WTC11 (cell line): ENCODE results near the gene PACS1. TPM values are rescaled to one million over a fixed set of nuclear protein-coding genes. Genes with fewer than 3 reads are reported as not detected.

Experiments
- ATAC-seq: fragments of 200-7000 bp; cut with Tn5 transposase; 2 replicates; pipeline ENCODE4 v1.10.0; 2021; ENCODE audit warnings: mild to moderate bottlenecking, moderate library complexity
- CTCF ChIA-PET: fragments of 300-600 bp; sonication (Branson Sonifier 250); formaldehyde crosslinking; loops from one replicate; lab custom pipeline; 2021; ENCODE audit warnings: antibody characterized with exemption; lab: Charles Lee
- POLR2A ChIA-PET: fragments of 350-600 bp; sonication (Branson Sonifier 250); formaldehyde crosslinking; loops from one replicate; lab custom pipeline; 2021; ENCODE audit warnings: antibody characterized with exemption; lab: Charles Lee
- DNase-seq: peaks from one replicate; pipeline ENCODE4 v3.0.0; 2021; ENCODE audit warnings: low spot score
- H3K27ac Mint-ChIP-seq: 2 replicates; pipeline ENCODE4 v1.8.0; 2021; ENCODE audit warnings: mixed read lengths
- H3K27me3 Mint-ChIP-seq: 2 replicates; pipeline ENCODE4 v1.8.0; 2021; ENCODE audit warnings: low read depth, mild to moderate bottlenecking, moderate library complexity, mixed read lengths
- H3K36me3 Mint-ChIP-seq: 2 replicates; pipeline ENCODE4 v1.8.0; 2021; ENCODE audit warnings: mixed read lengths
- H3K4me1 Mint-ChIP-seq: 2 replicates; pipeline ENCODE4 v1.8.0; 2022; ENCODE audit warnings: mixed read lengths
- H3K4me3 Mint-ChIP-seq: 2 replicates; pipeline ENCODE4 v1.8.0; 2021; ENCODE audit warnings: mild to moderate bottlenecking, moderate library complexity, mixed read lengths
- H3K9me3 Mint-ChIP-seq: 2 replicates; pipeline ENCODE4 v1.8.0; 2021; ENCODE audit warnings: mixed read lengths
- ATF1 ChIP-seq: sonication (generic); formaldehyde crosslinking; IDR thresholded peaks from 2 replicates; pipeline ENCODE4 v1.8.1; 2023; ENCODE audit warnings: mild to moderate bottlenecking, moderate library complexity, missing genetic modification reagents
- CREB1 ChIP-seq: sonication (generic); formaldehyde crosslinking; IDR thresholded peaks from 2 replicates; pipeline ENCODE4 v1.8.0; 2023; ENCODE audit warnings: mild to moderate bottlenecking, missing genetic modification reagents
- ETV6 ChIP-seq: sonication (generic); formaldehyde crosslinking; IDR thresholded peaks from 2 replicates; pipeline ENCODE4 v1.8.1; 2022; ENCODE audit warnings: mild to moderate bottlenecking, missing genetic modification reagents
- FOXK1 ChIP-seq: sonication (generic); formaldehyde crosslinking; IDR thresholded peaks from 2 replicates; pipeline ENCODE4 v1.8.0; 2022; ENCODE audit warnings: mild to moderate bottlenecking, moderate library complexity, missing genetic modification reagents
- HMGA2 ChIP-seq: fragments of 250-450 bp; sonication (Bioruptor Pico); IDR thresholded peaks from 2 replicates; pipeline ENCODE4 v1.4.0; 2021; ENCODE audit warnings: mild to moderate bottlenecking, moderate library complexity
- JAZF1 ChIP-seq: fragments of 250-450 bp; sonication (Bioruptor Pico); IDR thresholded peaks from 2 replicates; pipeline ENCODE4 v1.9.0; 2021; ENCODE audit warnings: moderate library complexity, mild to moderate bottlenecking, inconsistent platforms
- MYBL2 ChIP-seq: sonication (generic); formaldehyde crosslinking; IDR thresholded peaks from 2 replicates; pipeline ENCODE4 v1.8.1; 2023; ENCODE audit warnings: mild to moderate bottlenecking, moderate library complexity, missing genetic modification reagents
- NFATC4 ChIP-seq: fragments of 250-450 bp; sonication (Bioruptor Pico); IDR thresholded peaks from 2 replicates; pipeline ENCODE4 v1.9.0; 2021; ENCODE audit warnings: mild to moderate bottlenecking
- PRRX2 ChIP-seq: fragments of 250-450 bp; sonication (Bioruptor Pico); IDR thresholded peaks from 2 replicates; pipeline ENCODE4 v1.8.0; 2021; ENCODE audit warnings: mild to moderate bottlenecking
- RORB ChIP-seq: fragments of 250-450 bp; sonication (Bioruptor Pico); IDR thresholded peaks from 2 replicates; pipeline ENCODE4 v1.9.0; 2021; ENCODE audit warnings: mild to moderate bottlenecking
- SMAD4 ChIP-seq: sonication (generic); formaldehyde crosslinking; IDR thresholded peaks from 2 replicates; pipeline ENCODE4 v1.8.0; 2022; ENCODE audit warnings: mild to moderate bottlenecking, missing genetic modification reagents
- SP1 ChIP-seq: sonication (generic); formaldehyde crosslinking; conservative IDR thresholded peaks from 2 replicates; pipeline ENCODE4 v1.8.1; 2022; ENCODE audit warnings: missing genetic modification reagents
- TCF7 ChIP-seq: sonication (generic); formaldehyde crosslinking; IDR thresholded peaks from 2 replicates; pipeline ENCODE4 v1.8.0; 2022; ENCODE audit warnings: mild to moderate bottlenecking, low read depth, missing genetic modification reagents, moderate library complexity
- TEAD4 ChIP-seq: sonication (generic); formaldehyde crosslinking; IDR thresholded peaks from 2 replicates; pipeline ENCODE4 v1.8.0; 2022; ENCODE audit warnings: mild to moderate bottlenecking, missing genetic modification reagents
- ZBTB21 ChIP-seq: sonication (generic); formaldehyde crosslinking; IDR thresholded peaks from 2 replicates; pipeline ENCODE4 v1.8.1; 2023; ENCODE audit warnings: mild to moderate bottlenecking, missing genetic modification reagents, borderline replicate concordance
- ZNF121 ChIP-seq: sonication (generic); formaldehyde crosslinking; IDR thresholded peaks from 2 replicates; pipeline ENCODE4 v1.8.0; 2023; ENCODE audit warnings: missing genetic modification reagents
- ZNF263 ChIP-seq: sonication (generic); formaldehyde crosslinking; IDR thresholded peaks from 2 replicates; pipeline ENCODE4 v1.8.1; 2022; ENCODE audit warnings: low read depth, mild to moderate bottlenecking, moderate library complexity, missing genetic modification reagents
- ZNF317 ChIP-seq: sonication (generic); formaldehyde crosslinking; IDR thresholded peaks from 2 replicates; pipeline ENCODE4 v1.8.1; 2023; ENCODE audit warnings: low read depth, mild to moderate bottlenecking, moderate library complexity, missing genetic modification reagents, borderline replicate concordance
- ZNF396 ChIP-seq: fragments of 250-450 bp; sonication (Bioruptor Pico); IDR thresholded peaks from 2 replicates; pipeline ENCODE4 v1.8.0; 2021; ENCODE audit warnings: mild to moderate bottlenecking, moderate library complexity, borderline replicate concordance
- total RNA-seq: library from RNA; stranded (reverse); gene quantifications from 3 replicates; pipeline ENCODE4 v1.2.3, GENCODE V29; 2021
- TF ChIP-seq, protein P1 (sequence below): sonication (generic); formaldehyde crosslinking; IDR thresholded peaks from 2 replicates; pipeline ENCODE4 v1.8.1; 2022; ENCODE audit warnings: low read depth, missing genetic modification reagents, borderline replicate concordance
- TF ChIP-seq, protein P2 (sequence below): sonication (generic); formaldehyde crosslinking; IDR thresholded peaks from 2 replicates; pipeline ENCODE4 v1.8.1; 2022; ENCODE audit warnings: missing genetic modification reagents, borderline replicate concordance
- TF ChIP-seq, protein P3 (sequence below): sonication (generic); formaldehyde crosslinking; IDR thresholded peaks from 2 replicates; pipeline ENCODE4 v1.8.1; 2022; ENCODE audit warnings: mild to moderate bottlenecking, missing genetic modification reagents, moderate library complexity, borderline replicate concordance
- TF ChIP-seq, protein P4 (sequence below): sonication (generic); formaldehyde crosslinking; IDR thresholded peaks from 2 replicates; pipeline ENCODE4 v1.8.1; 2023; ENCODE audit warnings: mild to moderate bottlenecking, missing genetic modification reagents
- TF ChIP-seq, protein P5 (sequence below): sonication (generic); formaldehyde crosslinking; IDR thresholded peaks from 2 replicates; pipeline ENCODE4 v1.8.0; 2022; ENCODE audit warnings: mild to moderate bottlenecking, missing genetic modification reagents
- TF ChIP-seq, protein P6 (sequence below): sonication (generic); formaldehyde crosslinking; IDR thresholded peaks from 2 replicates; pipeline ENCODE4 v1.8.0; 2022; ENCODE audit warnings: mild to moderate bottlenecking, missing genetic modification reagents
- TF ChIP-seq, protein P7 (sequence below): fragments of 250-450 bp; sonication (Bioruptor Pico); IDR thresholded peaks from 2 replicates; pipeline ENCODE4 v1.9.0; 2021; ENCODE audit warnings: mild to moderate bottlenecking
- TF ChIP-seq, protein P8 (sequence below): fragments of 250-450 bp; sonication (Bioruptor Pico); IDR thresholded peaks from 2 replicates; pipeline ENCODE4 v1.9.0; 2021; ENCODE audit warnings: moderate library complexity, mild to moderate bottlenecking, inconsistent platforms, borderline replicate concordance

PACS1 gene
- total RNA-seq, 1 experiment from 2014 or later: 34.8 TPM

DNA sequence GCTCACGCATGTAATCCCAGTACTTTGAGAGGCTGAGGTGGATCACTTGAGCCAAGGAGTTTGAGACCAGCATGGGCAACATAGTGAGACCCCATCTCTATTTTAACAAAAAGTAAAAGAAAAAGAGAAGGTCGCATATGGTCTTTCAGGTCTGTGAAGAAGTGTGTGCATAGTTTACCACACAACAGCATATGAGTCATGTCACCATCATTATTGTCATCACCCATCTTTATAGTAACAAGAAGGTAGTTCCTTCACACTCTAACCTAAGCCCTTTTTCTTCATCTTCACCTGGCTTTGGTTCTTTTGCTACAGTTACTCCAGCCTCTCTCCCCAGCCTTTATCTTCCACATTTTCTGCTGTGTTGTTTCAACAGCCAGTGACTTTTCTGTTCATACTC lies 39.2 kb downstream of the PACS1 start:
- H3K4me3 Mint-ChIP-seq: no peak overlapping the region
- no peak for ATAC-seq
- H3K4me1 Mint-ChIP-seq: peaks cover 43% of the 10 kb centered on the region
- ChIA-PET POLR2A (no interaction called here), CTCF (no interaction called here)
- H3K36me3 Mint-ChIP-seq: no peaks in the 10 kb centered on the region
- no peak for DNase-seq
- no peaks in the 10 kb centered on the region for H3K9me3 Mint-ChIP-seq
- no peak for TF ChIP-seq TCF7 (CRISPR knock-in tag)
- TF ChIP-seq SMAD4 (CRISPR knock-in tag): no peak
- no peak for TF ChIP-seq RORB (CRISPR knock-in tag)
- TF ChIP-seq ETV6 (CRISPR knock-in tag): no peak
- TF ChIP-seq, protein P1, sequence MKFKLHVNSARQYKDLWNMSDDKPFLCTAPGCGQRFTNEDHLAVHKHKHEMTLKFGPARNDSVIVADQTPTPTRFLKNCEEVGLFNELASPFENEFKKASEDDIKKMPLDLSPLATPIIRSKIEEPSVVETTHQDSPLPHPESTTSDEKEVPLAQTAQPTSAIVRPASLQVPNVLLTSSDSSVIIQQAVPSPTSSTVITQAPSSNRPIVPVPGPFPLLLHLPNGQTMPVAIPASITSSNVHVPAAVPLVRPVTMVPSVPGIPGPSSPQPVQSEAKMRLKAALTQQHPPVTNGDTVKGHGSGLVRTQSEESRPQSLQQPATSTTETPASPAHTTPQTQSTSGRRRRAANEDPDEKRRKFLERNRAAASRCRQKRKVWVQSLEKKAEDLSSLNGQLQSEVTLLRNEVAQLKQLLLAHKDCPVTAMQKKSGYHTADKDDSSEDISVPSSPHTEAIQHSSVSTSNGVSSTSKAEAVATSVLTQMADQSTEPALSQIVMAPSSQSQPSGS (CRISPR knock-in tag): no peak
- TF ChIP-seq, protein P2, sequence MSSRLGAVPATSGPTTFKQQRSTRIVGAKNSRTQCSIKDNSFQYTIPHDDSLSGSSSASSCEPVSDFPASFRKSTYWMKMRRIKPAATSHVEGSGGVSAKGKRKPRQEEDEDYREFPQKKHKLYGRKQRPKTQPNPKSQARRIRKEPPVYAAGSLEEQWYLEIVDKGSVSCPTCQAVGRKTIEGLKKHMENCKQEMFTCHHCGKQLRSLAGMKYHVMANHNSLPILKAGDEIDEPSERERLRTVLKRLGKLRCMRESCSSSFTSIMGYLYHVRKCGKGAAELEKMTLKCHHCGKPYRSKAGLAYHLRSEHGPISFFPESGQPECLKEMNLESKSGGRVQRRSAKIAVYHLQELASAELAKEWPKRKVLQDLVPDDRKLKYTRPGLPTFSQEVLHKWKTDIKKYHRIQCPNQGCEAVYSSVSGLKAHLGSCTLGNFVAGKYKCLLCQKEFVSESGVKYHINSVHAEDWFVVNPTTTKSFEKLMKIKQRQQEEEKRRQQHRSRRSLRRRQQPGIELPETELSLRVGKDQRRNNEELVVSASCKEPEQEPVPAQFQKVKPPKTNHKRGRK (CRISPR knock-in tag): no peak
- no peak for TF ChIP-seq CREB1
- TF ChIP-seq ZNF317 (CRISPR knock-in tag): no peak
- TF ChIP-seq PRRX2 (CRISPR knock-in tag): no peak
- no peak for TF ChIP-seq FOXK1 (CRISPR knock-in tag)
- no peak for TF ChIP-seq ATF1 (CRISPR knock-in tag)
- TF ChIP-seq, protein P3, sequence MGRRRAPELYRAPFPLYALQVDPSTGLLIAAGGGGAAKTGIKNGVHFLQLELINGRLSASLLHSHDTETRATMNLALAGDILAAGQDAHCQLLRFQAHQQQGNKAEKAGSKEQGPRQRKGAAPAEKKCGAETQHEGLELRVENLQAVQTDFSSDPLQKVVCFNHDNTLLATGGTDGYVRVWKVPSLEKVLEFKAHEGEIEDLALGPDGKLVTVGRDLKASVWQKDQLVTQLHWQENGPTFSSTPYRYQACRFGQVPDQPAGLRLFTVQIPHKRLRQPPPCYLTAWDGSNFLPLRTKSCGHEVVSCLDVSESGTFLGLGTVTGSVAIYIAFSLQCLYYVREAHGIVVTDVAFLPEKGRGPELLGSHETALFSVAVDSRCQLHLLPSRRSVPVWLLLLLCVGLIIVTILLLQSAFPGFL (CRISPR knock-in tag): no peak
- TF ChIP-seq, protein P4, sequence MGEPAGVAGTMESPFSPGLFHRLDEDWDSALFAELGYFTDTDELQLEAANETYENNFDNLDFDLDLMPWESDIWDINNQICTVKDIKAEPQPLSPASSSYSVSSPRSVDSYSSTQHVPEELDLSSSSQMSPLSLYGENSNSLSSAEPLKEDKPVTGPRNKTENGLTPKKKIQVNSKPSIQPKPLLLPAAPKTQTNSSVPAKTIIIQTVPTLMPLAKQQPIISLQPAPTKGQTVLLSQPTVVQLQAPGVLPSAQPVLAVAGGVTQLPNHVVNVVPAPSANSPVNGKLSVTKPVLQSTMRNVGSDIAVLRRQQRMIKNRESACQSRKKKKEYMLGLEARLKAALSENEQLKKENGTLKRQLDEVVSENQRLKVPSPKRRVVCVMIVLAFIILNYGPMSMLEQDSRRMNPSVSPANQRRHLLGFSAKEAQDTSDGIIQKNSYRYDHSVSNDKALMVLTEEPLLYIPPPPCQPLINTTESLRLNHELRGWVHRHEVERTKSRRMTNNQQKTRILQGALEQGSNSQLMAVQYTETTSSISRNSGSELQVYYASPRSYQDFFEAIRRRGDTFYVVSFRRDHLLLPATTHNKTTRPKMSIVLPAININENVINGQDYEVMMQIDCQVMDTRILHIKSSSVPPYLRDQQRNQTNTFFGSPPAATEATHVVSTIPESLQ (CRISPR knock-in tag): no peak
- no peak for TF ChIP-seq ZBTB21
- TF ChIP-seq, protein P5, sequence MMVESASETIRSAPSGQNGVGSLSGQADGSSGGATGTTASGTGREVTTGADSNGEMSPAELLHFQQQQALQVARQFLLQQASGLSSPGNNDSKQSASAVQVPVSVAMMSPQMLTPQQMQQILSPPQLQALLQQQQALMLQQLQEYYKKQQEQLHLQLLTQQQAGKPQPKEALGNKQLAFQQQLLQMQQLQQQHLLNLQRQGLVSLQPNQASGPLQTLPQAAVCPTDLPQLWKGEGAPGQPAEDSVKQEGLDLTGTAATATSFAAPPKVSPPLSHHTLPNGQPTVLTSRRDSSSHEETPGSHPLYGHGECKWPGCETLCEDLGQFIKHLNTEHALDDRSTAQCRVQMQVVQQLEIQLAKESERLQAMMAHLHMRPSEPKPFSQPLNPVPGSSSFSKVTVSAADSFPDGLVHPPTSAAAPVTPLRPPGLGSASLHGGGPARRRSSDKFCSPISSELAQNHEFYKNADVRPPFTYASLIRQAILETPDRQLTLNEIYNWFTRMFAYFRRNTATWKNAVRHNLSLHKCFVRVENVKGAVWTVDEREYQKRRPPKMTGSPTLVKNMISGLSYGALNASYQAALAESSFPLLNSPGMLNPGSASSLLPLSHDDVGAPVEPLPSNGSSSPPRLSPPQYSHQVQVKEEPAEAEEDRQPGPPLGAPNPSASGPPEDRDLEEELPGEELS (CRISPR knock-in tag): no peak
- TF ChIP-seq, protein P6, sequence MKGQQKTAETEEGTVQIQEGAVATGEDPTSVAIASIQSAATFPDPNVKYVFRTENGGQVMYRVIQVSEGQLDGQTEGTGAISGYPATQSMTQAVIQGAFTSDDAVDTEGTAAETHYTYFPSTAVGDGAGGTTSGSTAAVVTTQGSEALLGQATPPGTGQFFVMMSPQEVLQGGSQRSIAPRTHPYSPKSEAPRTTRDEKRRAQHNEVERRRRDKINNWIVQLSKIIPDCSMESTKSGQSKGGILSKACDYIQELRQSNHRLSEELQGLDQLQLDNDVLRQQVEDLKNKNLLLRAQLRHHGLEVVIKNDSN (CRISPR knock-in tag): no peak
- TF ChIP-seq SP1: no peak
- H3K27ac Mint-ChIP-seq: no peak overlapping the region
- no peaks in the 10 kb centered on the region for H3K27me3 Mint-ChIP-seq

DNA sequence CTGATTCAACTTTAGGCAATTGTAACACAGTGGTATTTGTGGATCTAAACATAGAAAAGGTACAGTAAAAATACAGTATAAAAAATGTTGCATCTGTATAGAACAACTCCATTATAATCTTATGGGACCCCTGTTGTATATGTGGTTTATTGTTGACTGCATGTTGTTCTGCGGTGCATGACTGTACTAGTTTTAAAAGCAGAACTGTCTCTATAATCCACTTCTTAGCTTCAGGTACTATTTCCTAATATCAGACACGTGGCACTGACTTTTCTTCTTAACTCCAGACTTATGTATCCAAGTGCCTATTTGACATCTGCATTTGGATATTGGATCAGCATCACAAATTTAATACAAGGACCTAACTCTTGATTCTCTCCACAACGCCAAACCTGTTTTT lies 41.1 kb downstream of the PACS1 start:
- Mint-ChIP-seq H3K4me3 (no peak overlapping the region), H3K27ac (no peak overlapping the region), H3K36me3 (no peaks in the 10 kb centered on the region), H3K27me3 (no peaks in the 10 kb centered on the region), H3K9me3 (no peaks in the 10 kb centered on the region), H3K4me1 (peaks cover 47% of the 10 kb centered on the region)
- ChIA-PET CTCF (no interaction called here), POLR2A (no interaction called here)
- ATAC-seq: no peak
- no peak for DNase-seq
- TF ChIP-seq ZNF396 (no peak), HMGA2 (CRISPR knock-in tag) (no peak), ZNF263 (CRISPR knock-in tag) (no peak), MYBL2 (CRISPR knock-in tag) (no peak), JAZF1 (CRISPR knock-in tag) (no peak), ZNF121 (CRISPR knock-in tag) (no peak), SMAD4 (CRISPR knock-in tag) (no peak), TEAD4 (CRISPR knock-in tag) (no peak), NFATC4 (CRISPR knock-in tag) (no peak), ETV6 (CRISPR knock-in tag) (no peak)
- TF ChIP-seq, protein P7, sequence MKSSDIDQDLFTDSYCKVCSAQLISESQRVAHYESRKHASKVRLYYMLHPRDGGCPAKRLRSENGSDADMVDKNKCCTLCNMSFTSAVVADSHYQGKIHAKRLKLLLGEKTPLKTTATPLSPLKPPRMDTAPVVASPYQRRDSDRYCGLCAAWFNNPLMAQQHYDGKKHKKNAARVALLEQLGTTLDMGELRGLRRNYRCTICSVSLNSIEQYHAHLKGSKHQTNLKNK (CRISPR knock-in tag): no peak
- TF ChIP-seq, protein P8, sequence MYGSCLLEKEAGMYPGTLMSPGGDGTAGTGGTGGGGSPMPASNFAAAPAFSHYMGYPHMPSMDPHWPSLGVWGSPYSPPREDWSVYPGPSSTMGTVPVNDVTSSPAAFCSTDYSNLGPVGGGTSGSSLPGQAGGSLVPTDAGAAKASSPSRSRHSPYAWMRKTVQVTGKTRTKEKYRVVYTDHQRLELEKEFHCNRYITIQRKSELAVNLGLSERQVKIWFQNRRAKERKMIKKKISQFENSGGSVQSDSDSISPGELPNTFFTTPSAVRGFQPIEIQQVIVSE (CRISPR knock-in tag): no peak
